GM13977 (cell line): ENCODE results near the gene TAF3.

ENCODE experiments used
- DNase-seq: peaks from one replicate; pipeline ENCODE4 v3.0.0; 2012; ENCODE audit warnings: low spot score
- CTCF ChIP-seq: IDR thresholded peaks from 2 replicates; pipeline ENCODE4 v1.5.1; 2012; ENCODE audit warnings: mild to moderate bottlenecking, control low read depth; ENCODE audit not compliant: insufficient read depth; ENCODE audit errors: extremely low read depth, missing control alignments
- in situ Hi-C: fragments of 300-500 bp; cut with MboI; formaldehyde crosslinking; loops from one replicate; pipeline ENCODE4 v1.12.0; 2022; ENCODE audit warnings: low sequenced_read_pairs, low pct_unique_long_range_greater_than_20kb, mixed read lengths, inconsistent platforms; ENCODE audit not compliant: unreplicated experiment

TAF3 gene

GRCh38 chr10:8037941-8038894 is 219.9 kb downstream of the TAF3 start:
- no peak for TF ChIP-seq CTCF
- in situ Hi-C loops = loop anchor here (25.0 kb wide), 2 partner anchors 424 to 1174 kb away; no protein-coding TSS in a partner anchor
- DNase-seq = no peak

DNA sequence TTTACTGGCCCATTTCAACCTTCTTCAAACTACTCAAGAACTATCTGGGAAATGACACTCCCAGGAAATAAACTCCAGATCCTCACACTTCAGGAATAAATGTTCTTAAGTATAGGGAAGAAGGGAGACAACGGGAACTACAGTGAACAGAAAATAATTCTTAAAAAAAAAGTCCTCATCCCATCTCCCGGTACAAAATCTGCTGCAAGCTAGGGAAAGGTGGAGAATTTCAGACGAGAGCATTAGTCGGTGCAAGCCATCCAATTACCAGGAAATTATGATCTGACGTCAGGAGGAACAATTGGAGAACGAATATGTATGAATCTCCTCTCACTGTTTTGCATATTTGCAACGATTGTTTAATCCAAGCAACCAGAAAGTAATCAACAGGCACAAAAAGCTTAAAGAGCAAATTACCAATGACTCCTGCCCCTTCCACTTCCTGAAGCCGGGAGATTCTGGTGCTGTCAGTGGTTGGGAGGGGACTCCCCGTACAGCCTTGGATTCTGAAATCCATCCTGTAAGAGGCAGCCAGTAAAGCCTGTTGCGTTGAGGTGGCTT is 221.1 kb downstream of the TAF3 start:
- in situ Hi-C loops = loop anchor here (25.0 kb wide), 2 partner anchors 423 to 1173 kb away; no protein-coding TSS in a partner anchor
- DNase-seq = no peak
- no peak for TF ChIP-seq CTCF

GRCh38 chr10:8040651-8041050 is 222.3 kb downstream of the TAF3 start:
- in situ Hi-C loops = loop anchor here (25.0 kb wide), 2 partner anchors 422 to 1172 kb away; no protein-coding TSS in a partner anchor
- no peak for DNase-seq
- no peak for TF ChIP-seq CTCF

DNA sequence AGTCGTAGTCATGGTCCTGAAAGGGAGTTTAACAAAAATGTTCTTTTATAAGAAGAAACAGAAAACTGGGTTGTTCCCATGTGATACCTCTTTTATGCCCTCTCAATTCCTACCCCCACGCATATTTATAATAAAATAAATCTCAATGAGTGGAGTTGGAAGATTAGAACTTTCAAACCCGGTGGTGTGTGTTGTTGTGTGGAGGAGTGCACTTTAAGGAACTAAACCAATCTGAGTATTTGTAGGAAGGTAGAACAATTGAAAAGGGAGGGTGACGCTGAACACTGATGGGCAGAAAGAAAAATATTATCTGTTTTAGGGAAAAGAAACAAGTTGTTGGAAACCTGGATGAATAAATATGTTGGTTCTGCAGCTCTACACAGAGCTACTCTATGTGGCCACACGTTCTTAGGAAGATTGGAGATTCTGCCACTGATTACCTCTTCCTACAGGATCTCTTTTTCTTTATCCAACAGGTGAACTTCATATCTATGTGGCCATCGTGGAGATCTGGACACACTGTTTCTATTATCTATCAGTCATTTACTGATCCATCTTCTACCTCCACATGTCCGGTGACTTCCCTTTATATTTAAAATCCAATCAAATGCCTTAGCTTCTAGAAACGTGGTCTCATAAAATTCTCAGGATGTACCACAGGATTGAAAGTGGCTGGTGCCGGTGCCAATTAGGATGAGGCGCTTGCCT is 223.1 kb downstream of the TAF3 start:
- TF ChIP-seq CTCF = no peak
- no peak for DNase-seq
- in situ Hi-C loops = loop anchor here (25.0 kb wide), 2 partner anchors 421 to 1171 kb away; no protein-coding TSS in a partner anchor

DNA sequence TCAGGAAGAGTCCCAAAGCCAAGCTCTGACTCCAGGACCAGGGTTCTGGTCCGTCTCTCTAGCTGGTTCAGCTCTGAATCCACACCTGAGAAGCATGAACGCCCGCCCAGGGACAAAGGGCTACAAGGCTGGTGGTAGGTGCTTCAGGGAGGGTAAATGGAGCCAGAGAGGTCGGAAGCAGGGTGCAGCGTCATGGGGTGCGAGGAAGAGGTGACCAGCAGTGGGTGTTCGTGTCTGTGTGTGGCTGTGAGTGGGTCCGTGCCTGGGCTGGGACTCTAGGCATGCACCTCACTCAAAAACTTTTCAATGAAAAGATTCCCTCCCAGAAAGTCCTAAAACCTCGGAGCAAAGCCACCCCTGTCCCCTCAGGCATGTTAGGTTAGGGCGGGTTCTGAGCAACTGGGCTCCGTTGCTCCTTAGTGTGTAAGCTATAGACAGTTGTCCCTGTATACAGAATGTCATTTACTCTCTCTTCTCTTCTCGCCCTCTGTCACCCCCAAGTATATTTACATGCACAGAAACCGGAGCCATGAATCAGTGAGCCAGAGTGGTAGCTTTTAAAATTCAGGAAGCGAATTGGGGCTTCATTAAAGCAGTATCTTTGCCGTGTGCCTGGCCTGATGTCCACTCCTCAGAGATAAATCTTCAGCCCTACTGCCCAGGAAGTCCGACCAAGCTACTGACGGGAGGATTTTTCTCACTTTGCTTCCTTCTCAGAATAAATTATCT is 223.9 kb downstream of the TAF3 start:
- DNase-seq = no peak

More for the DNA sequence above, 223.9 kb downstream of the TAF3 start:
- in situ Hi-C loops = loop anchor here (25.0 kb wide), 2 partner anchors 420 to 1170 kb away; no protein-coding TSS in a partner anchor
- no peak for TF ChIP-seq CTCF
